ENCODE results near the gene SPRED1.

DNA sequence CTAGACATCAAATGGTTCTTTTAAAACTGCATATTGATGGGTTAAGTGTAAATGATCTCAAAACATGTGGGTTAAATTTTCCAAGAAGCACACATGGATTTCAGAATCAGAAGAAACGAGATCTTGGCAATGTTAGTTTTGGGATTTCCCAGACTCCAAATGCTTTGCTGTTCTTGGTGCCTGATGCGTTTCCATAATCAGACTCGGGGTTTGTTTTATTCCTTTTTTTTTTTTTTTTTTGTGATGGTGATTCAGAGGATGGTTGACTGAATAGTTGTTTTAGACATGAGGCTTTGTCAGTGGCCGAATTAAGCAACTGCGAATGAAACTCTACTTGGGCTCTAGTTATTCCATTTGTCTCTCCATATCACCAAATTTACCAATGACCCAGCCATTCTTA is 149.1 kb downstream of the SPRED1 start:
- TF ChIP-seq, protein P1, sequence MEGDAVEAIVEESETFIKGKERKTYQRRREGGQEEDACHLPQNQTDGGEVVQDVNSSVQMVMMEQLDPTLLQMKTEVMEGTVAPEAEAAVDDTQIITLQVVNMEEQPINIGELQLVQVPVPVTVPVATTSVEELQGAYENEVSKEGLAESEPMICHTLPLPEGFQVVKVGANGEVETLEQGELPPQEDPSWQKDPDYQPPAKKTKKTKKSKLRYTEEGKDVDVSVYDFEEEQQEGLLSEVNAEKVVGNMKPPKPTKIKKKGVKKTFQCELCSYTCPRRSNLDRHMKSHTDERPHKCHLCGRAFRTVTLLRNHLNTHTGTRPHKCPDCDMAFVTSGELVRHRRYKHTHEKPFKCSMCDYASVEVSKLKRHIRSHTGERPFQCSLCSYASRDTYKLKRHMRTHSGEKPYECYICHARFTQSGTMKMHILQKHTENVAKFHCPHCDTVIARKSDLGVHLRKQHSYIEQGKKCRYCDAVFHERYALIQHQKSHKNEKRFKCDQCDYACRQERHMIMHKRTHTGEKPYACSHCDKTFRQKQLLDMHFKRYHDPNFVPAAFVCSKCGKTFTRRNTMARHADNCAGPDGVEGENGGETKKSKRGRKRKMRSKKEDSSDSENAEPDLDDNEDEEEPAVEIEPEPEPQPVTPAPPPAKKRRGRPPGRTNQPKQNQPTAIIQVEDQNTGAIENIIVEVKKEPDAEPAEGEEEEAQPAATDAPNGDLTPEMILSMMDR (IDR thresholded peaks at IDR 0.05; ENCODE audit: low read depth, low read length, poor library complexity, severe bottlenecking): no peak
- no peak for TF ChIP-seq EZH2phosphoT487 (IDR thresholded peaks at IDR 0.05; ENCODE audit: borderline replicate concordance, low read length)
